CD14-positive monocyte (primary cell): ENCODE measurements around the gene OR10P1. TPM values are rescaled to one million over a fixed set of nuclear protein-coding genes. Genes with fewer than 3 reads are reported as not detected.

Source experiments
- DNase-seq, 3 donors: peaks; one replicate each; pipeline ENCODE4 v3.0.0-alpha.2; 2011 to 2022
- H2AFZ ChIP-seq: 2 replicates; pipeline ENCODE4 v1.6.0; 2012; ENCODE audit warnings: mild to moderate bottlenecking, low read depth, low read length, inconsistent platforms; ENCODE audit not compliant: insufficient read depth, poor library complexity, severe bottlenecking
- H3K27ac ChIP-seq, 2 donors: 1 replicate in 1 of 2; 2 replicates in 1 of 2; pipeline ENCODE4 v1.5.1; 2012 to 2013; ENCODE audit warnings: low read length in 2 of 2, control low read depth in 1 of 2, inconsistent platforms in 1 of 2, low read depth in 1 of 2, mild to moderate bottlenecking in 1 of 2
- H3K27me3 ChIP-seq, 2 donors: one replicate each; pipeline versions ENCODE4 v1.6.0 to v1.6.1; 2011 to 2013; ENCODE audit warnings: low read length in 2 of 2; ENCODE audit not compliant: control insufficient read depth in 2 of 2, insufficient read depth in 2 of 2
- H3K36me3 ChIP-seq, 2 donors: replicated peaks in 1 of 2; 1 replicate in 1 of 2; 2 replicates in 1 of 2; pipeline versions ENCODE4 v1.5.1 to v1.6.1; 2012 to 2013; ENCODE audit warnings: low read length in 2 of 2, control low read depth in 1 of 2, inconsistent platforms in 1 of 2, mild to moderate bottlenecking in 1 of 2; ENCODE audit not compliant: insufficient read depth in 2 of 2, control insufficient read depth in 1 of 2
- H3K4me1 ChIP-seq, 2 donors: 1 replicate in 1 of 2; 2 replicates in 1 of 2; pipeline versions ENCODE4 v1.5.1 to v1.6.1; 2012 to 2013; ENCODE audit warnings: low read length in 2 of 2, control low read depth in 1 of 2, inconsistent platforms in 1 of 2, mild to moderate bottlenecking in 1 of 2, moderate library complexity in 1 of 2; ENCODE audit not compliant: insufficient read depth in 2 of 2, control insufficient read depth in 1 of 2
- H3K4me2 ChIP-seq: replicated peaks from 2 replicates; pipeline ENCODE3; 2012; ENCODE audit warnings: low read length, moderate library complexity, mild to moderate bottlenecking; ENCODE audit not compliant: poor library complexity, severe bottlenecking; ENCODE audit errors: extremely low read depth
- H3K4me3 ChIP-seq, 3 experiments: fragments of 200-600 bp in 1 of 3; sonication (generic) in 1 of 3; replicated peaks in 1 of 3; 1 replicate in 2 of 3; 2 replicates in 1 of 3; pipeline ENCODE4 v1.5.1; 2011 to 2013; ENCODE audit warnings: low read length in 3 of 3, mild to moderate bottlenecking in 3 of 3, control low read depth in 2 of 3, low read depth in 2 of 3, inconsistent platforms in 1 of 3, moderate library complexity in 1 of 3
- H3K79me2 ChIP-seq: 2 replicates; pipeline ENCODE4 v1.6.0; 2012; ENCODE audit warnings: mild to moderate bottlenecking, control low read depth, inconsistent platforms, low read length, moderate library complexity; ENCODE audit not compliant: insufficient read depth
- H3K9ac ChIP-seq: 2 replicates; pipeline ENCODE4 v1.6.0; 2017; ENCODE audit warnings: low read length, mild to moderate bottlenecking; ENCODE audit not compliant: insufficient read depth, poor library complexity, severe bottlenecking
- H3K9me3 ChIP-seq, 2 donors: replicated peaks in 1 of 2; 1 replicate in 1 of 2; 2 replicates in 1 of 2; pipeline versions ENCODE4 v1.5.1 to v1.6.1; 2012 to 2013; ENCODE audit warnings: low read length in 2 of 2, control low read depth in 1 of 2; ENCODE audit not compliant: control insufficient read depth in 1 of 2, insufficient read depth in 1 of 2
- H4K20me1 ChIP-seq: 2 replicates; pipeline ENCODE4 v1.6.0; 2012; ENCODE audit warnings: mild to moderate bottlenecking, low read length, control low read depth, moderate library complexity; ENCODE audit not compliant: insufficient read depth
- H3K27ac Mint-ChIP-seq, 7 donors: one replicate each; pipeline ENCODE4 v1.8.0; 2020; ENCODE audit warnings: mild to moderate bottlenecking in 7 of 7, mixed read lengths in 7 of 7, moderate library complexity in 6 of 7, inconsistent platforms in 2 of 7
- H3K27me3 Mint-ChIP-seq, 3 donors: one replicate each; pipeline ENCODE4 v1.8.0; 2021 to 2022; ENCODE audit warnings: low read depth in 3 of 3, mild to moderate bottlenecking in 3 of 3, mixed read lengths in 3 of 3, moderate library complexity in 3 of 3, inconsistent platforms in 1 of 3
- H3K36me3 Mint-ChIP-seq, 2 donors: one replicate each; pipeline ENCODE4 v1.8.0; 2020; ENCODE audit warnings: mixed read lengths in 2 of 2, inconsistent platforms in 1 of 2, mild to moderate bottlenecking in 1 of 2
- H3K4me1 Mint-ChIP-seq: one replicate; pipeline ENCODE4 v1.8.0; 2020; ENCODE audit warnings: mild to moderate bottlenecking, mixed read lengths
- H3K4me3 Mint-ChIP-seq, 2 donors: one replicate each; pipeline ENCODE4 v1.8.0; 2020; ENCODE audit warnings: mild to moderate bottlenecking in 2 of 2, mixed read lengths in 2 of 2, moderate library complexity in 1 of 2
- H3K9me3 Mint-ChIP-seq, 7 donors: one replicate each; pipeline ENCODE4 v1.8.0; 2020 to 2022; ENCODE audit warnings: mixed read lengths in 7 of 7, mild to moderate bottlenecking in 6 of 7, moderate library complexity in 6 of 7, inconsistent platforms in 2 of 7
- CTCF ChIP-seq: fragments of 200-600 bp; IDR thresholded peaks from one replicate; pipeline ENCODE4 v1.8.0; 2022; ENCODE audit warnings: antibody characterized with exemption, mild to moderate bottlenecking
- WGBS: methylation state at CpG from one replicate; pipeline ENCODE4 v1.1.5; 2013; ENCODE audit warnings: missing lambda C conversion rate; ENCODE audit not compliant: insufficient coverage; 5-methylcytosine and 5-hydroxymethylcytosine counted together
- intact Hi-C, 2 donors: fragments of 100-400 bp; cut with micrococcal nuclease; formaldehyde crosslinking; loops; one replicate each; pipeline versions ENCODE4 v1.15.0 to v1.15.1; 2023
- polyA plus RNA-seq, 3 donors: library from polyadenylated mRNA; depleted of rRNA in 1 of 3; unstranded in 2 of 3; stranded (reverse) in 1 of 3; fragments of 300-500 nt in 2 of 3; fragments of >200 nt in 1 of 3; fragmentation: Illumina TruSeq in 2 of 3; gene quantifications; 1 replicate in 2 of 3; 2 replicates in 1 of 3; pipeline ENCODE4 v1.2.3, GENCODE V29; 2012 to 2021

Gene OR10P1
- polyA plus RNA-seq, 3 donors = not detected

GRCh38 chr12:55619354-55620138, 17.1 kb upstream of the OR10P1 start:
- H2AFZ ChIP-seq = no peak overlapping the region
- intact Hi-C loops = loop anchor here (5.0 kb wide), 2 partner anchors 38 to 427 kb away; no protein-coding TSS in a partner anchor
- H3K36me3 ChIP-seq = no peaks in the 10 kb centered on the region
- H3K27me3 ChIP-seq = peaks cover 0 to 2% of the 10 kb centered on the region in 2 donors
- H3K79me2 ChIP-seq = no peaks in the 10 kb centered on the region
- H3K4me2 ChIP-seq = no peak overlapping the region
- WGBS = no CpG with 5 or more reads among the region's 6 CpGs
- TF ChIP-seq CTCF = peak; percentile 94
- no peak overlapping the region for H3K27ac ChIP-seq
- no peak overlapping the region for H3K9ac ChIP-seq
- no peaks in the 10 kb centered on the region for H4K20me1 ChIP-seq
- Mint-ChIP-seq H3K36me3 (no peaks in the 10 kb centered on the region), H3K4me1 (peaks cover 7% of the 10 kb centered on the region), H3K27me3 (peaks cover 1 to 13% (median 8%) of the 10 kb centered on the region in 3 donors), H3K4me3 (no peak overlapping the region), H3K27ac (peak overlapping the region in 2 of 7 donors; percentile 44 to 53), H3K9me3 (peaks cover 12 to 28% (median 24%) of the 10 kb centered on the region in 7 donors)
- peaks cover 0 to 7% of the 10 kb centered on the region in 2 donors for H3K4me1 ChIP-seq
- no peak overlapping the region for H3K4me3 ChIP-seq
- H3K9me3 ChIP-seq = peaks cover 8 to 21% of the 10 kb centered on the region in 2 donors
- peak; percentile 76 to 91 (median 83) for DNase-seq

GRCh38 chr12:55624056-55624455, 12.6 kb upstream of the OR10P1 start:
- no peak for TF ChIP-seq CTCF
- H3K4me2 ChIP-seq = no peak overlapping the region
- no peaks in the 10 kb centered on the region for H3K9me3 ChIP-seq
- Mint-ChIP-seq H3K4me1 (peaks cover 24% of the 10 kb centered on the region), H3K4me3 (no peak overlapping the region), H3K27ac (no peak overlapping the region), H3K27me3 (peaks cover 0 to 13% (median 7%) of the 10 kb centered on the region in 3 donors), H3K9me3 (peaks cover 3 to 9% (median 4%) of the 10 kb centered on the region in 7 donors), H3K36me3 (peaks cover 0 to 2% of the 10 kb centered on the region in 2 donors)
- intact Hi-C loops = loop anchor here in 1 of 2 donors (5.0 kb wide), 1 partner anchor 33 kb away; no protein-coding TSS in a partner anchor
- peak in 1 of 3 donors; percentile 51 for DNase-seq
- H3K27ac ChIP-seq = no peak overlapping the region
- H3K9ac ChIP-seq = no peak overlapping the region
- no peaks in the 10 kb centered on the region for H4K20me1 ChIP-seq
- no peaks in the 10 kb centered on the region for H3K36me3 ChIP-seq
- H3K4me1 ChIP-seq = peaks cover 3 to 22% of the 10 kb centered on the region in 2 donors
- H3K79me2 ChIP-seq = no peaks in the 10 kb centered on the region
- H3K27me3 ChIP-seq = no peaks in the 10 kb centered on the region
- no peak overlapping the region for H2AFZ ChIP-seq
- H3K4me3 ChIP-seq = no peak overlapping the region
